OCI-LY1 (cell line): ENCODE measurements around the gene MYO10.

Source experiments
- H2AFZ ChIP-seq: fragments of 200-600 bp; sonication (generic), shearing (Covaris generic); 2 replicates; pipeline ENCODE4 v1.6.0; 2014; ENCODE audit warnings: antibody characterized with exemption, mild to moderate bottlenecking, low read length
- H3F3A ChIP-seq: fragments of 200-600 bp; sonication (generic), shearing (Covaris generic); 2 replicates; pipeline ENCODE4 v1.6.0; 2014; ENCODE audit warnings: mild to moderate bottlenecking, antibody characterized with exemption, low read length, moderate library complexity; ENCODE audit not compliant: insufficient read depth
- H3K27ac ChIP-seq: fragments of 200-600 bp; sonication (generic); 2 replicates; pipeline ENCODE4 v1.5.1; 2014; ENCODE audit warnings: low read length, mixed run types, mild to moderate bottlenecking, low read depth; ENCODE audit not compliant: poor library complexity, severe bottlenecking
- H3K27me3 ChIP-seq: fragments of 200-600 bp; sonication (generic); 2 replicates; pipeline ENCODE4 v1.6.0; 2014; ENCODE audit warnings: antibody characterized with exemption, mild to moderate bottlenecking, low read length, moderate library complexity; ENCODE audit not compliant: insufficient read depth
- H3K36me3 ChIP-seq: fragments of 200-600 bp; sonication (generic); 2 replicates; pipeline ENCODE4 v1.6.1; 2014; ENCODE audit warnings: mild to moderate bottlenecking, antibody characterized with exemption, low read length, moderate library complexity, mixed read lengths; ENCODE audit not compliant: insufficient read depth
- H3K4me1 ChIP-seq: fragments of 200-600 bp; sonication (generic); 2 replicates; pipeline ENCODE4 v1.5.1; 2014; ENCODE audit warnings: mild to moderate bottlenecking, low read length, moderate library complexity; ENCODE audit not compliant: insufficient read depth, severe bottlenecking
- H3K4me2 ChIP-seq: fragments of 200-600 bp; sonication (generic), shearing (Covaris generic); 2 replicates; pipeline ENCODE4 v1.6.1; 2014; ENCODE audit warnings: low read length
- H3K4me3 ChIP-seq: fragments of 200-600 bp; sonication (generic); 2 replicates; pipeline ENCODE4 v1.5.1; 2014; ENCODE audit warnings: low read length, low read depth, mild to moderate bottlenecking, mixed read lengths; ENCODE audit not compliant: poor library complexity, severe bottlenecking
- H3K79me2 ChIP-seq: fragments of 200-600 bp; shearing (Covaris generic); 2 replicates; pipeline ENCODE4 v1.6.1; 2016; ENCODE audit warnings: mixed run types, low read length, mixed read lengths; ENCODE audit not compliant: insufficient read depth
- H3K9ac ChIP-seq: fragments of 200-600 bp; sonication (generic), shearing (Covaris generic); 2 replicates; pipeline ENCODE4 v1.6.1; 2014; ENCODE audit warnings: mild to moderate bottlenecking, low read length, mixed read lengths
- H3K9me2 ChIP-seq: fragments of 200-600 bp; sonication (generic), shearing (Covaris generic); 2 replicates; pipeline ENCODE4 v1.6.1; 2014; ENCODE audit warnings: low read depth, mild to moderate bottlenecking, low read length, mixed read lengths
- H3K9me3 ChIP-seq: fragments of 200-600 bp; shearing (Covaris generic); 2 replicates; pipeline ENCODE4 v1.6.1; 2014; ENCODE audit warnings: low read length, mixed read lengths
- H4K20me1 ChIP-seq: fragments of 200-600 bp; sonication (generic), shearing (Covaris generic); 2 replicates; pipeline ENCODE4 v1.6.0; 2016; ENCODE audit warnings: mild to moderate bottlenecking, low read length; ENCODE audit not compliant: insufficient read depth
- CTCF ChIP-seq: fragments of 200-600 bp; sonication (generic), shearing (Covaris generic); IDR thresholded peaks from 2 replicates; pipeline ENCODE4 v1.5.1; 2017; ENCODE audit warnings: mild to moderate bottlenecking, antibody characterized with exemption, low read length, moderate library complexity, mixed read lengths
- EZH2 ChIP-seq: fragments of 200-600 bp; sonication (generic), shearing (Covaris generic); IDR thresholded peaks from 2 replicates; pipeline ENCODE4 v1.8.0; 2017; ENCODE audit warnings: borderline replicate concordance, mixed run types, mild to moderate bottlenecking, antibody characterized with exemption, low read length, moderate library complexity, mixed read lengths

MYO10 gene

GRCh38 chr5:16618138-16618897 lies 317.8 kb downstream of the MYO10 start:
- Histone ChIP-seq H3K36me3 (no peaks in the 10 kb centered on the region), H3K9me2 (no peaks in the 10 kb centered on the region), H3K27me3 (no peaks in the 10 kb centered on the region), H3F3A (no peaks in the 10 kb centered on the region), H3K27ac (no peak overlapping the region), H4K20me1 (no peaks in the 10 kb centered on the region), H3K9me3 (no peaks in the 10 kb centered on the region), H3K79me2 (no peaks in the 10 kb centered on the region), H3K4me3 (no peak overlapping the region), H2AFZ (no peak overlapping the region), H3K4me2 (no peak overlapping the region), H3K4me1 (peaks cover 5% of the 10 kb centered on the region), H3K9ac (no peak overlapping the region)
- TF ChIP-seq CTCF: no peak
- TF ChIP-seq EZH2: no peak

DNA sequence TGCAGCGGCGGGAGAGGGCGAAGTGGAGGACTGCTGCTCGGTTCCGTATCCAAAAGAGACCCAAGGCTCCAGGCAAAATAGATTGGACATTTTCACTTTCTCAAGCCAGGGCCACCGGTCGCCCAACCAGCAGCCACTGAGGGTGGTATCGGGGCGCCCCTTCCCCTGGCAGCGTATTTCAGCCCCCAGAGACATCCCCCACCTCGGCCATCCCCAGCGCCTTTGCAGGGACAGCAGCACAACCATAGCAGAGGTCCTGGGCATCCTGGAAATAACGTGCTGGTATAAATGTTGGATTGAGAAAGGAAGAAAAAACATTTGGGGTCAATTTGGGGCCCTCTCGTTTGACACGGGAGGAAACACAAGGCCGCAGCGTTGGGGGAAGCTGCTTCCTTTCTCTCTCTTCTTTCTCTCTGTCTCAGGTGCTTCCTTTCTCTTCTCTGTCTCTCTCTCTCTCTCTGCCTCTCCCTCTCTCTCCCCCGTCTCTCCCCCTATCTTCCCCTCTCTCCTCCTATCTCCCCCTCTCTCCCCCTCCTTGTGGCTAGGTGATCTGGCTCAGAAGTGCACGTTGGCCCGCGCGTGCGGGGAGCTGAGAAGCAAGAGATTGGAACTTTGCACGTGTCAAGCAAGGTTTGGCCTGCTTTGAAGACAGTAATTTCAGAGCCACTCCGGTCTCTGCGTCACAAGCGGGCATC lies 318.7 kb downstream of the MYO10 start:
- TF ChIP-seq EZH2 (no peak), CTCF (no peak)
- H3K27me3 ChIP-seq: no peaks in the 10 kb centered on the region
- no peak overlapping the region for H3K9ac ChIP-seq
- H3K79me2 ChIP-seq: no peaks in the 10 kb centered on the region
- H2AFZ ChIP-seq: no peak overlapping the region
- H3K9me2 ChIP-seq: no peaks in the 10 kb centered on the region
- H3K4me3 ChIP-seq: peak overlapping the region; percentile 51
- H3K4me2 ChIP-seq: peak overlapping the region; percentile 41; the same call in 1 of the 2 replicates
- H3K36me3 ChIP-seq: no peaks in the 10 kb centered on the region
- no peaks in the 10 kb centered on the region for H3K9me3 ChIP-seq
- no peaks in the 10 kb centered on the region for H4K20me1 ChIP-seq
- peaks cover 5% of the 10 kb centered on the region for H3K4me1 ChIP-seq
- H3F3A ChIP-seq: no peaks in the 10 kb centered on the region
- no peak overlapping the region for H3K27ac ChIP-seq

- H3K36me3 ChIP-seq: no peaks in the 10 kb centered on the region
- H3K79me2 ChIP-seq: no peaks in the 10 kb centered on the region
- no peaks in the 10 kb centered on the region for H3F3A ChIP-seq
- no peak for TF ChIP-seq EZH2
- no peak for TF ChIP-seq CTCF
- no peak within 1 kb of the TSS for H3K9ac ChIP-seq
- peaks cover 5% of the 10 kb centered on the region for H3K4me1 ChIP-seq
- no peaks in the 10 kb centered on the region for H3K27me3 ChIP-seq
- H3K27ac ChIP-seq: no peak within 1 kb of the TSS
- H3K9me3 ChIP-seq: no peaks in the 10 kb centered on the region
- H4K20me1 ChIP-seq: no peaks in the 10 kb centered on the region
- H3K4me3 ChIP-seq: peak within 1 kb of the TSS; percentile 51
- H3K9me2 ChIP-seq: no peaks in the 10 kb centered on the region
- H3K4me2 ChIP-seq: peak within 1 kb of the TSS; percentile 41
- no peak within 1 kb of the TSS for H2AFZ ChIP-seq
Measured at GRCh38 chr5:16616536-16617273, 319.4 kb downstream of the MYO10 start, which contains the start of gene RETREG1. TSS of gene RETREG1 (minus strand) at chr5:16616997. CDS start at chr5:16616971, 26 bp downstream.
